ENCODE results near the gene PKD1L1. TPM values are rescaled to one million over a fixed set of nuclear protein-coding genes. Genes with fewer than 3 reads are reported as not detected.
"Not testable (repeated sequence)": the region's sequence is repeated elsewhere in the genome, so short reads cannot be mapped to it uniquely, and the experiment has no call there.

The PKD1L1 gene
- total RNA-seq, 3 donors from 2014 or later (not counting 1 experiment from before 2014, with no cell fraction given) = 0.33 to 0.48 (median 0.38) TPM

DNA sequence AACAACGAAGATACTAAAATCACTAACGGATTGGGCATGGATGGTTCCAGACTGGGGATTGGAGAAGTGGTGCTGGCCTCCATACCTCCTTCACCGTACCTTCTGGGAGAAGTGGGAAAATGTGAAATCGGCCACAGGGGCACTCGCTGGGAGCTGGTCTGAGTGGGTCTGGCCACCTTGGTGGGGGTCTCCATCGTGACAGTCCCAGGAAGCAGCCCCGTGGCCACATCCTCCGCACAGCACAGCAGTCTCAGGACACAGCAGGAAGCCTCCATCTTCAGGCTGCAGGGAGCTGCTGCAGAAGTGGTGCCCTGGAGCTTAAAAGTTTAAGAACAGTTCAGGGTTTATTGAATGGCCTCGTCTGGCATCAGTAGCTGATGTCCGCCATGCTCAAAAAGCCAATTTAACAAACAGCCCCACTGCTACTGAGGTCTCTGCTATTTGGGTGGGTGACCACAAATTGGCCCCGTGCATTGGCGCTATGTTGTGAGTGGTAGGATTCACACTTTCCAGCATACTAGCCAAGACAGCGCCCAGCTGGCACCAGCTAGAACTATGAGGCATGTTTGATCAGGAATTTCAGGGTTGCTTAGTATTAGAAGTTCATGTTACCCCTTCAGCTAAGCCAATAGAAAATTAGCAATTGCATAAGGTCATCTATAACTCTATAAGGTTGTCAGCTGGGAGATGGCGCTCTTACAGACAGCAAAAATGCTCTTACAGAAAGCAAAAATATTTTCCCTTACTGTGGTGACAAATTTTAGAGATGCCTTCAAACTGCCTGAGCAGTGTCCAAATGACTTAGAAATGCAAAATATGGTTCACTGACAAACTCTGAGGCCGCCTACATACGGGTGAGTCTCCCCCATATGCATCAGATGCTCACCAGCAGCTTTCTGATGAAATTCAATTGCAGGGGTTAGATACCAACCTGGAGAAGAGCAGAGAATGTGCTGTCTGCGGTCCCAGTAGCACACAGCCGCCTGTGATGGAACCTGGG lies 17.0 kb downstream of the PKD1L1 start:
- H3K36me3 ChIP-seq (ENCODE audit: control insufficient read depth, insufficient read depth, low read length) = no peaks in the 10 kb centered on the region
- no peak overlapping the region for H3K27ac Mint-ChIP-seq
- no peak overlapping the region for H3K27ac ChIP-seq (ENCODE audit: low read length)
- WGBS (ENCODE audit: insufficient coverage) = 90% methylated on average over 16 of the region's 18 CpGs
- no peaks in the 10 kb centered on the region for H3K4me1 Mint-ChIP-seq
- TF ChIP-seq, protein P1, sequence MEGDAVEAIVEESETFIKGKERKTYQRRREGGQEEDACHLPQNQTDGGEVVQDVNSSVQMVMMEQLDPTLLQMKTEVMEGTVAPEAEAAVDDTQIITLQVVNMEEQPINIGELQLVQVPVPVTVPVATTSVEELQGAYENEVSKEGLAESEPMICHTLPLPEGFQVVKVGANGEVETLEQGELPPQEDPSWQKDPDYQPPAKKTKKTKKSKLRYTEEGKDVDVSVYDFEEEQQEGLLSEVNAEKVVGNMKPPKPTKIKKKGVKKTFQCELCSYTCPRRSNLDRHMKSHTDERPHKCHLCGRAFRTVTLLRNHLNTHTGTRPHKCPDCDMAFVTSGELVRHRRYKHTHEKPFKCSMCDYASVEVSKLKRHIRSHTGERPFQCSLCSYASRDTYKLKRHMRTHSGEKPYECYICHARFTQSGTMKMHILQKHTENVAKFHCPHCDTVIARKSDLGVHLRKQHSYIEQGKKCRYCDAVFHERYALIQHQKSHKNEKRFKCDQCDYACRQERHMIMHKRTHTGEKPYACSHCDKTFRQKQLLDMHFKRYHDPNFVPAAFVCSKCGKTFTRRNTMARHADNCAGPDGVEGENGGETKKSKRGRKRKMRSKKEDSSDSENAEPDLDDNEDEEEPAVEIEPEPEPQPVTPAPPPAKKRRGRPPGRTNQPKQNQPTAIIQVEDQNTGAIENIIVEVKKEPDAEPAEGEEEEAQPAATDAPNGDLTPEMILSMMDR (IDR thresholded peaks at IDR 0.05) = no peak
- intact Hi-C loops (cut with micrococcal nuclease) = no loop called here
- no peak overlapping the region for H3K4me3 Mint-ChIP-seq
- H3K36me3 Mint-ChIP-seq = no peaks in the 10 kb centered on the region
- no peaks in the 10 kb centered on the region for H3K27me3 Mint-ChIP-seq (ENCODE audit: low read depth in 2 of 2)
- no peak for ATAC-seq
- H3K4me3 ChIP-seq (ENCODE audit: low read length) = no peak overlapping the region
- DNase-seq = no peak
- H3K9me3 Mint-ChIP-seq = no peaks in the 10 kb centered on the region
- H3K27me3 ChIP-seq (ENCODE audit: control insufficient read depth, insufficient read depth, low read length) = no peaks in the 10 kb centered on the region
- H3K4me1 ChIP-seq (ENCODE audit: control insufficient read depth, insufficient read depth, low read length) = no peaks in the 10 kb centered on the region
- no peaks in the 10 kb centered on the region for H3K9me3 ChIP-seq (ENCODE audit: control insufficient read depth, insufficient read depth, low read length)

GRCh38 chr7:47924266-47924665 lies 24.0 kb downstream of the PKD1L1 start:
- Histone ChIP-seq H3K27ac (ENCODE audit: low read length) (no peak overlapping the region), H3K4me1 (ENCODE audit: control insufficient read depth, insufficient read depth, low read length) (no peaks in the 10 kb centered on the region), H3K36me3 (ENCODE audit: control insufficient read depth, insufficient read depth, low read length) (no peaks in the 10 kb centered on the region), H3K4me3 (ENCODE audit: low read length) (no peak overlapping the region), H3K27me3 (ENCODE audit: control insufficient read depth, insufficient read depth, low read length) (no peaks in the 10 kb centered on the region), H3K9me3 (ENCODE audit: control insufficient read depth, insufficient read depth, low read length) (no peaks in the 10 kb centered on the region)
- 75% methylated on average over 1 of the region's 2 CpGs for WGBS (ENCODE audit: insufficient coverage)
- Mint-ChIP-seq H3K4me1 (no peaks in the 10 kb centered on the region), H3K4me3 (no peak overlapping the region), H3K27me3 (ENCODE audit: low read depth in 2 of 2) (no peaks in the 10 kb centered on the region), H3K36me3 (no peaks in the 10 kb centered on the region), H3K9me3 (no peaks in the 10 kb centered on the region), H3K27ac (no peak overlapping the region)
- TF ChIP-seq, protein P1 (IDR thresholded peaks at IDR 0.05) = no peak
- intact Hi-C loops (cut with micrococcal nuclease) = no loop called here
- ATAC-seq = no peak
- no peak for DNase-seq

DNA sequence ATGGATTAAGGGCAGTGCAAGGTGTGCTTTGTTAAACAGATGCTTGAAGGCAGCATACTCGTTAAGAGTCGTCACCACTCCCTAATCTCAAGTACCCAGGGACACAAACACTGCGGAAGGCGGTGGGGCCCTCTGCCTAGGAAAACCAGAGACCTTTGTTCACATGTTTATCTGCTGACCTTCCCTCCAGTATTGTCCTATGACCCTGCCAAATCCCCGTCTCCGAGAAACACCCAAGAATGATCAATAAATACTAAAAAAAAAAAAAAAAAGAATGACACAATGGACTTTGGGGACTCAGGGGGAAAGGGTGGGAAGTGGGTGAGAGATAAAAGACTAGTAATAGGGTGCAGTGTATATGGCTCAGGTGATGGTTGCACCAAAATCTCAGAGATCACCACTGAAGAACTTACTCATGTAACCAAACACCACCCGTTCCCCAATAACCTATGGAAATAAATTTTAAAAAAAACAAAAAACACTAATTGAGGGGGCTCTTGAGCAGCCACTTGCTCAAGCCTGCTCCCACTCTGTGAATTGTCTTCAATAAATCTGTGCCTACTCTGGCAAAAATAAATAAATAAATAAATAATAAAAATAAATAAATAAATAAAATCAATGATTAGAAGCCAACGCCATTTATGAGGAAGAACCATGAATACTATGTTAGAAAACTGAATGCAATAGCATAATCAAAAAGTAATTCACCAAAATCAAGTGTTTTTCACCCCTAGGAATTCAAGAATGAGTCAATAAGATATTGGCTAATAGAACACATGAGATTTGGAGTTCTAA lies 25.0 kb downstream of the PKD1L1 start:
- H3K27me3 ChIP-seq (ENCODE audit: control insufficient read depth, insufficient read depth, low read length); intact Hi-C loops (cut with micrococcal nuclease); H3K9me3 ChIP-seq (ENCODE audit: control insufficient read depth, insufficient read depth, low read length); H3K36me3 ChIP-seq (ENCODE audit: control insufficient read depth, insufficient read depth, low read length); H3K4me1 Mint-ChIP-seq; H3K36me3 Mint-ChIP-seq; H3K9me3 Mint-ChIP-seq; H3K4me3 Mint-ChIP-seq; ATAC-seq; H3K4me3 ChIP-seq (ENCODE audit: low read length); H3K27me3 Mint-ChIP-seq (ENCODE audit: low read depth in 2 of 2); H3K27ac ChIP-seq (ENCODE audit: low read length); DNase-seq; H3K27ac Mint-ChIP-seq; H3K4me1 ChIP-seq (ENCODE audit: control insufficient read depth, insufficient read depth, low read length): not testable (repeated sequence)
- WGBS (ENCODE audit: insufficient coverage) = 87% methylated on average over 5 of the region's 8 CpGs

DNA sequence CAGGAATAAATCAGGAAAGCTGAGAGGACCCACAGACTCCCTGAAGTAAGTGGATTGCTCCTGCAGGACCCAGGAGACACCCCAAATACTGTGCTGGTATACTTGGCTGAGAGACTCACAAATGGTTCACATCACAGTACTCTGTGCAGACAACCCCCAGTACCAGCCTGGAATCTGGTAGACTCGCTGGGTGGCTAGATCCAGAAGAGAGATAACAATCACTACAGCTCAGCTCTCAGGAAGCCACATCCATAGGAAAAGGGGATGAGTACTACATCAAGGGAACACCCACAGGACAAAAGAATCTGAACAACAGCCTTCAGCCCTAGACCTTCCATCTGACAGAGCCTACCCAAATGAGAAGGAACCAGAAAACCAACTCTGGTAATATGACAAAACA lies 31.8 kb downstream of the PKD1L1 start:
- H3K27me3 Mint-ChIP-seq (ENCODE audit: low read depth in 2 of 2) = peaks cover 6 to 13% of the 10 kb centered on the region in 2 donors
- ATAC-seq; H3K4me3 Mint-ChIP-seq; H3K9me3 Mint-ChIP-seq; H3K4me3 ChIP-seq (ENCODE audit: low read length); H3K4me1 ChIP-seq (ENCODE audit: control insufficient read depth, insufficient read depth, low read length); H3K27ac ChIP-seq (ENCODE audit: low read length); H3K9me3 ChIP-seq (ENCODE audit: control insufficient read depth, insufficient read depth, low read length); H3K27ac Mint-ChIP-seq; DNase-seq; H3K4me1 Mint-ChIP-seq; intact Hi-C loops (cut with micrococcal nuclease); H3K36me3 ChIP-seq (ENCODE audit: control insufficient read depth, insufficient read depth, low read length); H3K36me3 Mint-ChIP-seq; H3K27me3 ChIP-seq (ENCODE audit: control insufficient read depth, insufficient read depth, low read length): not testable (repeated sequence)
- WGBS (ENCODE audit: insufficient coverage) = 60% methylated on average over 1 of the region's 1 CpG
